ENCODE results near the gene LPP.

Gene LPP

GRCh38 chr3:188220097-188220788 lies 66.3 kb downstream of the LPP start:
- Histone ChIP-seq H4K20me1 (ENCODE audit: low read depth, low read length) (no peaks in the 10 kb centered on the region), H3K27ac (ENCODE audit: low read depth, low read length) (no peak overlapping the region), H3K36me3 (ENCODE audit: low read length) (no peaks in the 10 kb centered on the region), H3K9me2 (replicated peaks; ENCODE audit: insufficient read depth, low read length) (no peaks in the 10 kb centered on the region), H3K4me3 (ENCODE audit: insufficient read depth, low read length, poor library complexity, severe bottlenecking) (no peak overlapping the region), H3K79me2 (ENCODE audit: insufficient read depth, low read length) (no peaks in the 10 kb centered on the region), H3K27me3 (ENCODE audit: low read length) (no peaks in the 10 kb centered on the region), H3K4me2 (ENCODE audit: low read depth, low read length, poor library complexity, severe bottlenecking) (no peak overlapping the region), H3K9ac (ENCODE audit: low read length) (no peak overlapping the region), H2AFZ (ENCODE audit: low read depth, low read length, severe bottlenecking) (no peak overlapping the region), H3F3A (ENCODE audit: insufficient read depth) (peaks cover 33% of the 10 kb centered on the region), H3K9me3 (ENCODE audit: insufficient read depth, low read length) (no peaks in the 10 kb centered on the region)
- TF ChIP-seq EZH2phosphoT487 (conservative IDR thresholded peaks at IDR 0.05; ENCODE audit: low read length) (no peak), CTCF (IDR thresholded peaks at IDR 0.05; ENCODE audit: insufficient read depth, low read length, poor library complexity, severe bottlenecking) (no peak)

- Histone ChIP-seq H3K27me3 (ENCODE audit: low read length) (no peaks in the 10 kb centered on the region), H3K27ac (ENCODE audit: low read depth, low read length) (no peak overlapping the region), H3K4me3 (ENCODE audit: insufficient read depth, low read length, poor library complexity, severe bottlenecking) (no peak overlapping the region), H3K79me2 (ENCODE audit: insufficient read depth, low read length) (no peaks in the 10 kb centered on the region), H2AFZ (ENCODE audit: low read depth, low read length, severe bottlenecking) (no peak overlapping the region), H3K4me2 (ENCODE audit: low read depth, low read length, poor library complexity, severe bottlenecking) (no peak overlapping the region), H4K20me1 (ENCODE audit: low read depth, low read length) (no peaks in the 10 kb centered on the region), H3K9ac (ENCODE audit: low read length) (no peak overlapping the region), H3K9me2 (replicated peaks; ENCODE audit: insufficient read depth, low read length) (no peaks in the 10 kb centered on the region), H3K9me3 (ENCODE audit: insufficient read depth, low read length) (no peaks in the 10 kb centered on the region), H3K36me3 (ENCODE audit: low read length) (no peaks in the 10 kb centered on the region), H3F3A (ENCODE audit: insufficient read depth) (peaks cover 25% of the 10 kb centered on the region)
- TF ChIP-seq CTCF (IDR thresholded peaks at IDR 0.05; ENCODE audit: insufficient read depth, low read length, poor library complexity, severe bottlenecking) (no peak), EZH2phosphoT487 (conservative IDR thresholded peaks at IDR 0.05; ENCODE audit: low read length) (no peak)
Measured at GRCh38 chr3:188220988-188221818, 67.2 kb downstream of the LPP start.

GRCh38 chr3:188223936-188224335 lies 70.0 kb downstream of the LPP start:
- Histone ChIP-seq H3K9me2 (replicated peaks; ENCODE audit: insufficient read depth, low read length) (no peaks in the 10 kb centered on the region), H4K20me1 (ENCODE audit: low read depth, low read length) (no peaks in the 10 kb centered on the region), H3K27me3 (ENCODE audit: low read length) (no peaks in the 10 kb centered on the region), H2AFZ (ENCODE audit: low read depth, low read length, severe bottlenecking) (no peak overlapping the region), H3K9me3 (ENCODE audit: insufficient read depth, low read length) (no peaks in the 10 kb centered on the region), H3K4me3 (ENCODE audit: insufficient read depth, low read length, poor library complexity, severe bottlenecking) (no peak overlapping the region), H3K36me3 (ENCODE audit: low read length) (no peaks in the 10 kb centered on the region), H3F3A (ENCODE audit: insufficient read depth) (no peaks in the 10 kb centered on the region), H3K27ac (ENCODE audit: low read depth, low read length) (no peak overlapping the region), H3K79me2 (ENCODE audit: insufficient read depth, low read length) (no peaks in the 10 kb centered on the region), H3K4me2 (ENCODE audit: low read depth, low read length, poor library complexity, severe bottlenecking) (no peak overlapping the region), H3K9ac (ENCODE audit: low read length) (no peak overlapping the region)
- TF ChIP-seq CTCF (IDR thresholded peaks at IDR 0.05; ENCODE audit: insufficient read depth, low read length, poor library complexity, severe bottlenecking) (no peak), EZH2phosphoT487 (conservative IDR thresholded peaks at IDR 0.05; ENCODE audit: low read length) (no peak)

All from SU-DHL-6 (cell line).